HG03469 (cell line): ENCODE measurements around the gene SIL1.

Experiments
- ATAC-seq: cut with Tn5 transposase; IDR thresholded peaks from one replicate; pipeline ENCODE4 v1.9.1; 2021; ENCODE audit warnings: mild to moderate bottlenecking, moderate library complexity, moderate number of reproducible peaks; ENCODE audit not compliant: unreplicated experiment

SIL1 gene

DNA sequence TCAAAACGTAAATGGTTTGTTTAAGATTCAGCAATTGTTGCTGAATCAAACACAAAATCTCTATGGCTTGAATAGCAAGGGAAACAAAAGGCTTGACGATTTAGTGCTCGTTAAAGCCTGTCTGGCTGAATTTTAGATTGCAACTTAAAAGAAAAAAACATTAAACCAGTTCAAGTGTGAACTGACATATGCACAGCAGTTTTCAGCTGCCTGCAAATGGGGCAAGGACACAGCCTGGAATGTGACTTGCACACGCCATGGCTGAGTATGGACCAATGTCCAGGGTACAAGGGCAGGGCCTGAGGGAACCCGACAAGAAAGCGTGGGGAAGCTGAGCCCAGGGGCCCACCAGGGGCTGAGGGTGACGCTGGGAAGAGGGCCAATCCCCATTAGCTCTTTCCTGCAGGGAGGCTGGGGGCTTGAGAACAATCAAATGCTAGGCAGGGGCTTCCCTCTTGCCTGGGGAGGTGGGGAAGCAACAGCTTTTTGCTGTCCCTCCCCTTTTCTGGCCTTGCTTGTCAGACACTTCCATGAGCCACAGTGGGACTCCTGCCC lies 233.4 kb downstream of the SIL1 start:
- ATAC-seq = no peak

DNA sequence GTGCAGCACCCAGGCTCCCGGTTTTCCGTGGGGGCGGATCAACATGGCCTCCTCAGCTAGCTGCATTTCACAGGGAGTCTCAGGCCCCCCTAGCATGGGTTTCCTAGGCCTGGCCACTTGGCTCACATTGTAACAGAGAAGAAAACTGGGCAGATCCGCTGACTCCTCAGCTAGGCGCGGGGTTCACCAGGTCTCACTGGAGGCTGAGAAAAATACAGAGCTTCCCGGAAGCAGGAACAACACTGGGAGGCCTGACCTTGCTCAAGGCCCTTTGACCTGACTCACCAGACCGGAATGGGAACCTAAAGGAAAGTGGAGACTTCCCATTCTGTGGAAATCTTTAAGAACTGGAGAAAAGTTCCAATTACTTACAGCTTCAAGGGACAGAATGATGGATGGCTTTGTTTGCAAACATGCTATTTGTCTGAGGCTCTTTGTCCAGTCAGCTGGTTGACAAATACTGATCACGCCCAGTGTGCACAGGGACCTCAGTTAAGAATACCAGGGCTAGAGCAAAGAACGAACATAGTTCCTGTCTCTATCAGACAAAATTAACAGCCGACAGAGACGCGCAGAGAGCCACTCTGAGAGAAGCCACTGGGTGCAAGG lies 234.3 kb downstream of the SIL1 start:
- no peak for ATAC-seq

DNA sequence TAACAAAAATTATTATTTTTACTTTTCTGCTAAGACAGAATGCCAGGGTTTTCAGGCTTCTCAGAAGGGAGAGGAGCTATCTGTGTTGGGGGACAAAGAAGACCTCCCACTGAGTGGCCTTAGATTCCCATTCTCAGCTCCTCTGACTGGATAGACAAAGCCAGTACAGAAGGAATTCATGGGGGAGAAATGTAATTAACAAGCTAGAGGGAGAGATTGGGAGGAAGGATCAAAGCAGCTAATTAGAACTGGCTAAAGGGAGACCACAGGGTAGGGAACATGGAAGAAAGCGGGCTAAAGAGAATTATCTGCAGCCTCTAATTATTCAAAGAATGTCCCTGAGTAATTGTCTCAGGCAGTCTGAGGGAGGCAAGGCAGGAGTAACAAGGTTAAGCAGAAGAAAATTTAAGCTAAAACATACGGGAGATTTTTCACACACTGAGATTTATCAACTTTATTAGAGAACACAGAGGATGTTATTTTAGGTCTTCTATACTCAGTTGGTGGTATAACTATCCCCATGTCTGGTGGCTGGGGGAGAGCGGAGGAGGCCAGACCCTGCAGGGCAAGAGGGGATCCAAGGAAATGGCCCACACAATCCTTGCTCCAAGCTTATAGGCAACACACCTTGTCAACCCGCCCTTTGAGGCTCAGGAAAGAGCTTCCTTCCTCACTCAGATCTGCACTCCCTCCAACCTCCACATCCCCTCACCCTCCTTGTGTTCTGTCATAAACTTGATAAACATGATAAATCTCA lies 235.4 kb downstream of the SIL1 start:
- no peak for ATAC-seq

DNA sequence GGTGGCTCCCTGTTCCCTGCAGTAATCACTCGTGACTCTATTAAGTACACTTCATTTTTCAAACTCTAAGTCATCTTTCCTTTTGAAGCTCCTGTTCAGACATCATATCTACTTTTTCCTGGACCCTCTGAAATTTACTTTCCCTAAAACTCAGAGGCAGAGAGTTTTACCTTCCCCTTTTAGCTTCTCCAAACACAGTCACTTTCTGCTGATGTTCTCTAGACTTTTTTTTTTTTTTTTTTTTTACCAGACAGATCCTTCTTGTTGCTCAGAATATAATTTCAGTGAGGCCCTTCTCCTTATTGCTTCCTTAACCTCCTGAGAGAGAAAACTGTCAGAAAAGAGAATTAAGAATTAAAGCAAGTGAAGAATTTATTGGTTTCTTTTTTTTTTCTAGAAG lies 236.4 kb downstream of the SIL1 start:
- no peak for ATAC-seq

DNA sequence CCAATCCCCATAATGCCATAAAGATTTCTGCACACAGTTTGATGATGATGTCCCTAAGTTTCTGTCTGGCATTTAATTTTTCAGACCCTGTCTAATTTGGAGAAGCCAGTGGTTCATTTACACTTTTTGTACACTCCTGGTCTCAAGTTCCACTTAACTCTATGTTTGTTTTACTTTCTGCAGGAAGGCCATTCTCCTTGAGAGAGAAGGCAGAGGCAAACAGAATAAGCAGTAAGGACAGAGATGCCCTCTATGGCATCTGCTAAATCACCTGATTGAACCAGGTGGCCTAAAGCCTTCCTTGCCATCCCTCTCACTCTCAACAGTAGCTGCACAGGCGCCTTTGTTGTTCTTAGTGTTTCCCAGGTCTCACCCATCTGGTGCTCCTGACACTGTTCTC lies 236.9 kb downstream of the SIL1 start:
- no peak for ATAC-seq

DNA sequence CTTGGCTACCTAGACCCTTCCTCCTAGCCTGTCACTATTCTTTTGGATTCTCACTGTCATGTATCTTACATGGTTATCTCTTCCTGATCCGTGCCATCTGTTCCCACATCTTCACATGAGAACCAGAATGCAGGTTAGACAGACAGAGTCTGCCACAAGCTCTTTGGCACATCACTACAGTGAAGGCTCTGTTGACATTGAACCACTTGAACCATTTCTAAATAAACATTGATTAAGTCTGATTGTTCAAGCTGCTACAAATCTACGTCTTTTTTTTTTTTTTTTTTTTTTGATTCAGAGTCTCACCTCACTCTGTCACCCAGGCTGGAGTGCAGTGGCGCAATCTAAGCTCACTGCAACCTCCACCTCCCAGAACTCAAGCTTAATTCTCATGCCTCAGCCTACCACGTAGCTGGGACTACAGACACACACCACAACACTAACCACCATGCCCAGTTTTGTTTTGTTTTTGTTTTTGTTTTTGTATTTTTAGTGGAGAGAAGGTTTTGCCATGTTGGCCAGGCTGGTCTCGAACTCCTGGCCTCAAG lies 237.9 kb downstream of the SIL1 start:
- ATAC-seq = no peak

DNA sequence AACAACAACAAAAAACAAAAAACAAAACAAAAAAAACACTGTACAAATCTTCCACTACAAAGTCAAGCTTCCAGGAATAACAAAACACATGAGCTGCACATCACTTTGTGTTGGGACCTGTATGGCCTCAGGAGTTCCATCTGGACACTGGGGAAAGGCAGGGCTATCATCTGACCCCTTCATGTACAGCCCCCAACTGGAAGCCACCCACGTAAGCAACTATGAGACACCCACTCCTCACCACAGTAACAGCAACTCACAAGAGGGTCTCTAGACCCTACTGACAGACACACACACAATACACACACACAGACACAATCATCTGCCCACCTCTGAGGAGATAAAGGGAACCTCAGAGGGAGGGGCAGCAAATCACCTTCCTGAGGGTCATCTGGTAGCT lies 241.4 kb downstream of the SIL1 start:
- ATAC-seq = no peak

DNA sequence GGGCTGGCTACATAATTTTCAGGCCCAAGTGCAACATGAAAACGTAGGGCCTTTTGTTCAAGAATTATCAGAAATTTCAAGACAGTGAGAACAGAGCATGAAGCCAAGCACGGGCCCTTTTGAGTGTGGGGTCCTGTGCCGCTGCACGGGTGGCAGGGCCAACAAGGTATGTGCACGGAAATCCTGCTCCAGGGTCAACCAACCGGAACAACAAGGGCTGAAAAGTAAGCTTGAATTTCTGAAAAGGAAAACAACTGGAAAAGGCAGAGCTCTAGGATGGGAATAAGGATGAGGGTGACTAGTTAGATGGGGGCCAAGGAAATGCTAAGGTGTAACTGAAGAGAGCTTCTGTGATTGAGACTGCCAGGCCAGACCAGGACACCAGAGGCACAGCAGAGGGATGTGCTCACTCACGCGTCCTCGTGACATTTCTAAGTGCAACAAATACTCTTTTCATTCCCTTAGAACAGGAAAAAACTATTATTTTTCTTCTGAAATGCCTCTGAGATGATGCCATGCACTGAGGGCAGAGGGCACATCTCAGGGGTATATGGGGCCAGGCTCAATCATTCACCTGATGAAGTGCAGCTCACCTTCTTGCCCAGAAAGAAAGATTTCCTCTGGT lies 242.4 kb downstream of the SIL1 start:
- no peak for ATAC-seq

DNA sequence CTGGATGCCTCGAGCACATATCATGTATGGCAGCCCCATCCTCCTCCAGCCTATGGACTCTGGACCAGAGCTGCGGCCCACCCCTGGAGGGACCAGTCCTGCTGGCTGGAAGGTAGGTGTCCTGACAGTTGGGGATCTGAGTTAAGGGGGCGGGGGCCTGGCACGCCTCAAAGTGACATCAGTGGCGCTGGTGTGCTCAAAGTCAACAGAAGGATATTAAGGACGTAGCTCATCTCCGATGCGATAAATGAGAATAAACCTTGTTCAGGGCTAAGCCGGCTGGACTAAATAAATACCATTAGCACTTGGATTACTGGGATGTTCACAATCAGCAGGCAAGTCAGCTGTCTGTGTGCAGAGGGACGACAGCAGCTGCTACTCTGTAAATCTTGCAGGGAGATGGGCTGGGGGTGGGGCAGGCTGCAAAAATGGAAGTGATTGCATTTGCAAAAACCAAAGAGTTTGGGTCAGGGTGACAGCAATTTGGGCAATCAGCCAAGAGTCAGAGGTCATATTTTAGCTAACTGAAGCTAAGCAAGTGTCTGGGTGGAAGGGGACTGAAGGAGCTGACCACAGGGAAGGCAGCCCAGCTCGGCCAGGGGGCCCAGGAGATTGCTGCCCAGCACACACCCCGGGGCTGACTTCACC lies 243.0 kb downstream of the SIL1 start:
- no peak for ATAC-seq

DNA sequence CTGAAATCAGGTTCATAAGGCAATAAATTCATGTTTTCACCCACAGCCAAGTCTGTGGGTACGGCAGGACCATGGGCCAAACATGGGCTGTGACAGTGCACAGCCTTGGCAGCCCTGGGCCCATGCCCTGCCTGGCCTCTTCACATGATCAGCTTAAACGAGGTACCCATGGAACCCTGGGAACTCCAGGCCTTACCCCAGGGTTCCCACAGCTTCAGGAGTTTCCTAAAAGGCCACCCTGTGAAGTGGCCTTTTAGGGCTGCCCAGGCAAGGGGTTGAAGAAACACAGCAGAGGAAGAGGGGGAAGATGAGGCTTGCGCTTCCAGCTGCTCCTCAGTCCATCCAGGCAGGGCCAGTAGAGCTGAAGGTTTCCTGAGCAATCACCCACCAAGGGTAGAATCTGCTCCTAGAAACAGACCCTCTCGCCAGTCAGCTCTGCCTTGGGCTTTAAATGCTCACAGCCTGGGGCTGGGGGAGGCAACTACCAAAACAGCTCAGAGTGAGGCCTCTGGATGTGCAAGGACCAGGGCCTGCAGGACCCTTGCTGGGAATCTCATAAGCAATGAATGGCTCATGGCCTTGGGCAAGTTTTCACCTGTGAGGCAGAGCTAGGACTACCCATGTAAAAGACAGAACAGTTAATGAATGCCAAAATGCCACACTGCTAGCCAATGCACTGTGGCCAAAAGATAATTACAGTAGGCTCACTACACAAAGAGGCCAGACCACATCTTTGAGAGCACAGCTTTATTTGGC lies 243.7 kb downstream of the SIL1 start:
- no peak for ATAC-seq

DNA sequence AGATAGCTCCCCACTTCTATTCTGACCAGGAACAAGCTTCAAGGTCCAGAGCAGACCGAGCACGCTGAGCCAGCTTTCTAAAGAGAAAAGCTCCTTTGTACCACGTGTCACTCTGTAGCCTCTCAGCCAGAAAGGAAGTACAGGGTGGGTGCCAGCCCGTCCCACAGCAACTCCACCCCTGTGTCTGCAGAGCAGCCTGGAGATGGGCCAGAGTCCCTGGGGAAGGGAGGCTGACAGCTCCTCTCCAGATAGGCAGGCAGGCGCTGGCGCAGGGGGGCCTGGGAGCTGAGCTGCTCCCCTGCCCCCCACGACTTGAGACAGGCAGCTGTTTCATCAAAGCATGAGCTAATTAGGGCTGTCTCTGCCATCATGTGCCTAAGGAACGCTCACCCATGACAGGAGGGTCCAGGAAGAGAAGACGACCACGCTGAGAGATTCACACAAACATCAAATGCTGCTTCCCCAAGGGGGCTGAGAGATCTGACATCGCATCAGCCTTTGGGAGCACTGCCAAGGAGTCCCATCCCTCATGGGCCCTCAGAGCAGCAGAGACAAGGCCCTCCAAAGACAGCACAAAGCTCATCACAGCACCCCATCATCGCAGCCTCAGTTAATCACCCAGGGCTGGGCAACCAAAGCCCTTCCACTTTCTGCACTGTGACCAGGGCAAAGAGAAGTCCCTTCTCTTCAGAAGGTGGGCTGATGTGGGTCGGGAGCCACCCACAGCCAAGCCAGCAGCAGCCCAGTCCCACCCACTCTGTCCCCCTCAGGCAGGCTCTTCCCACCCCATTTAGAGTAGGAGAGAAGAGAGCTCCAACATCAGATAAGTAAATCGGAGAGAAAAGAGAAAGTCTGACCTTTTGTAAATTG lies 244.5 kb downstream of the SIL1 start:
- ATAC-seq = no peak

DNA sequence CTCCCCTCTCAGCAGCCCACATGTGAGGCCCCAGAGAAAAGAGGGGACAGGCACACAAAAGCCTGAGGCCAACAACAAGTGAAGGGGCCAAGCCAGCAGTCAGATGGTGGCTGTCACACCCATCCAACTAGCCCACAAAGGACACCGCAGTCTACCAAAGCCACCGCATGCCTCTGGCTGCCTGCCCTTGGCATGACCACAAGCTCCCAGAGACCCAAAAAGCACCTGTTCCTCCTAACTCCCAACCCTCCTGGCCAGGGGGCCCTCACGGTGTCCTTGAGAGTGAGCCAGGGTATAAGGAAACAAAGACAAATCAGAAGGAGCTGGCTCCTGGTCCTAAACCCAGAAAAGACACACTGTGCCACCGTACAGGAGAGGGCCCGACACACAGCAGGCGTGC lies 245.2 kb downstream of the SIL1 start:
- no peak for ATAC-seq

DNA sequence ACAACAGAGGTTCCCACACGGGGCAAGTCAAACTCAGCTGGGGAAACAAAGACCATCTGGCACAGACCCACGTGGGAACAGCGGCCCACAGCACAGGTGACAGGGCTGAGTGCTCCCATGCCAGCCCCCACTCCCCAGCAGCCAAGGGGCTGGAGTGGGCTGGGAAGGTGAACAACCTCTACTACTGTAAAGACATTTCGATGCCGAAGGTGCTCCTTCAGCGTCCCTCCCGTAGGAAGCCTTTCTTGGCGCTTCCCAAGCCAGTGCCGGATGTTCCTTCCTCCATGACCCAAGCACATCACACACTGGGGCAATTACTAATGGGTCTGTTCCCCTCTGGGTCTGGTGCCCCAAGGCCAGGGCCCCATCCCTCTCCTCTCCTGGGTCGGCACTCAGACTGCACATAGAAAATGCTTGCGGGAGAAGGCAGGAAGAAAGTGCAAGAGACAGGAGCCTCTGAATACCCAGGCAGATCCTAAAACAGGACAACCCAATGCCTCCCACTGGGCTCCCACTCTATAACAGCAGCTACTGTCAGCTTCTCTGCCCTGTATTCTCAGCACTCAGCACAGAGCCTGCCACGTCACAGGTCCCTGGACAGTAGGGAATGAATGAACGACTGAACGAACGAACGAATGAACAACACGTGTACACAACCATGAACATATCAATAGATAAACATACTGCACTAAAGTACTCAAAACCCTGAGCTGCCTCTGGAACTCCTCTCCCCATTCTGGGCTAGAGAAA lies 246.0 kb downstream of the SIL1 start:
- no peak for ATAC-seq

DNA sequence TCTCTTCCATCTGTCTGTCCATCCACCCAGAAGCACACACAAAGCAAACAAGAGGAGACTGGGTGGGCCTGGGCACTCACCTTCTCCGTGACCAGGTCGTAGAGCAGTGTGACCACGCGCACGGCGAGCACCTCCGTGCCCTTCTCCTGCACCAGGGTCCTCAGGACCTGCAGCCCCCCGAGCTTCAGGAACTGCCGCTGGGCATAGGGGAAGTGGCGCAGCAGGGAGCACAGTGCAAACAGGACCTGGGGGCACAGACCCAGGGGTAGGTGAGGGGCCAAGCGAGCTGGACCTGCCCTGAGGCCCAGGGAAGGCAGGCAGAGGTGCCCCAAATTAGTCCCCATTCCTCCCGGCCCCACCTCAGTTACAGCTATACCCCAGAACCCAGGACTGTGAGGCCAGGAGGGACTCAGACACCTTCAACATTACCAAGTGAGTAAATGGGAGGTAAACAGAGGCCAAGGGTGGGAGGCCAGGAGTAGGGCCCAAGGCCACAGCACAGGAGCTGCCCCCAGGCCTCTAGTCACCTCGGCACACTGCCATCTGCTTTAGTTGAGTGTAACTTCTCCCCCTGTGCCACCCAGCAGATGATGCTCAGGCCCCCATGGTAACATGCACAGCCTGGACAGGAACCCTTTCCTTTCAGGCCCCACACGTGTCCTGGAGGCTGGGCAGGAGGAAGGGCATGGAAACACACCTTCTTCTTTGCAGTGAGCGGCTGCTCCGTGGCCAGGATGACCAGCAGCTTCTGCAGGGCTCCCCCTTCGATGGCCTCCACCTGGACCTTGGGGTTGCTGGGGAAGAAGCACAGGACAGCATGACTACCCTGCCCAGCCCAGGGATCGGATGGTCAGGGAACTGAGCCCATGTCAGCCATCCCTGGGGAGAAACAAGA lies 246.8 kb downstream of the SIL1 start:
- ATAC-seq = no peak

DNA sequence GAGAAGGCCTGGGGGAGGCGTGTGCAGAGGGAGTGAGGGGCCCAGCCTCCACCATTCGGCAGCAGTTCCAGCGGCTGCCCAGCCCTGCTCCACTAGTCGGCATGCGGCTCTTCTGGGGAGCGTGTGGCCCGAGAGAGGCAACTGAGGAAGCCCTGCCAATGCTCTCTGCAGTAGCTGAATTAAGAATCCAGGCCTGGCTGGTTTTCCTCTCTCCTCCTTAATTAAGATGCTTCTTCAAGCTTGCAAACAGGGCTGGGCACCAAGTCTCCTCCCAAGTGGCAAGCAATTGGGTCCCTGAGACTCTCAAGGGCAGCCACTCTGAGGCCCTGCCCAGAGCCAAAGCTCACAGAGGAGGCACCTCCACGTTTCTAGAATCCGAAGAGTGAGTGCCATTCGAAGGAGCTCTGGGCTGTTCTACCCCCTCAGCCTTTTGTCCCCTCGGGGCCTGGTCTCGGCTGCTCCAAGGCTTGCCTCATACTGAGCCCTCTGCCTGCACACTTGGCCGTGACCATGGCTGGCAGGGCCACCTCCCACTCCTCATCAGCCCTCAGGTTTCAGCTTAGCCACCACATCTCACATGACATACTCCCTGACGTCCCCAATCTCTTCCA lies 247.6 kb downstream of the SIL1 start:
- no peak for ATAC-seq

DNA sequence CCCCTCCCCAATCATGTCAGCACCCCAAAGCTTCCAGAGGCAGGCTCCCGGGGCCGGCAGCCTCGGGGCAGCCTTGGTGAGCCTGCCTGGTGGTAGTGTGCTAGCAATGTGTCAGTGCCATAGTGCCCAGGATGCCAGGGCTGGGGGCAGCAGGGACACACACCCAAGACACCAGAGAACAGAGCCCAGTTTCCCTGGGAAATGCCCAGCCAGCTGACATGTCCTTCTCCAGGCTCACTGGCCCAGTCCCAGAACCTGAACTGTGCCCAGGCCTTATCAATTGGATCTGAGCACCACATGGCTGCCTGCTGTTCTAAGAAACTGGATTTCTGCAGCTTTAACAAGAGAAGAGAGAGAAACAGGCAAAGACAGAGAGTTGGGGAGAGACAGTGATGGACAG lies 248.2 kb downstream of the SIL1 start:
- ATAC-seq = no peak

DNA sequence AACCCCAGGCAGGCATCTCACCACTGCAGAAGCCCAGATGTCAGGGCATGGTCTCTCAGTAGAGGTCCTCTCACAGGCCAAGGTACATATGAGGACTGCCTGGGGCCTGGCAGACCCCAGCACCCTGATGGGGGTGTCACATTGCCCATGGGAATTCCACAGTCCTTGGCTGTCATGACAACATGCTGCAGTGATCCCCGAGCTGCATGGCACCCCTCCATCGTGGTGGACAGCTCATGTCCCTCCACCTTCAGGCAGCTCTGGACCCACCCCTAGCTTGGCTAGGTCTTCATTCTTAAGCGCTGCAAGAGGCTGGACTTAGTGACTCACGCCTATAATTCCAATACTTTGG lies 249.0 kb downstream of the SIL1 start:
- ATAC-seq = no peak
